ENCODE measurements around the gene TCERG1L.

TCERG1L gene

GRCh38 chr10:131095313-131095580 is 216.3 kb downstream of the TCERG1L start:
- CTCF ChIA-PET: no interaction called here
- no peak for TF ChIP-seq CTCF (IDR thresholded peaks at IDR 0.05; ENCODE audit: control extremely low read depth, extremely low read depth, low read depth, missing control alignments)
- no peak for DNase-seq (ENCODE audit: extremely low spot score)
- POLR2A ChIA-PET: no interaction called here

GRCh38 chr10:131094527-131095312 is 216.8 kb downstream of the TCERG1L start:
- no peak for DNase-seq (ENCODE audit: extremely low spot score)
- TF ChIP-seq CTCF (IDR thresholded peaks at IDR 0.05; ENCODE audit: control extremely low read depth, extremely low read depth, low read depth, missing control alignments): no peak
- CTCF ChIA-PET: no interaction called here
- POLR2A ChIA-PET: no interaction called here

GRCh38 chr10:131093795-131094366 is 217.6 kb downstream of the TCERG1L start:
- ChIA-PET CTCF (no interaction called here), POLR2A (no interaction called here)
- no peak for TF ChIP-seq CTCF (IDR thresholded peaks at IDR 0.05; ENCODE audit: control extremely low read depth, extremely low read depth, low read depth, missing control alignments)
- no peak for DNase-seq (ENCODE audit: extremely low spot score)

- CTCF ChIA-PET: no interaction called here
- TF ChIP-seq CTCF (IDR thresholded peaks at IDR 0.05; ENCODE audit: control extremely low read depth, extremely low read depth, low read depth, missing control alignments): no peak
- POLR2A ChIA-PET: no interaction called here
- no peak for DNase-seq (ENCODE audit: extremely low spot score)
Observed at GRCh38 chr10:131093346-131093745, 218.2 kb downstream of the TCERG1L start.

GRCh38 chr10:131092876-131093275 is 218.6 kb downstream of the TCERG1L start:
- no peak for TF ChIP-seq CTCF (IDR thresholded peaks at IDR 0.05; ENCODE audit: control extremely low read depth, extremely low read depth, low read depth, missing control alignments)
- POLR2A ChIA-PET: no interaction called here
- CTCF ChIA-PET: no interaction called here
- DNase-seq (ENCODE audit: extremely low spot score): no peak

GRCh38 chr10:131092386-131092785 is 219.1 kb downstream of the TCERG1L start:
- ChIA-PET CTCF (no interaction called here), POLR2A (no interaction called here)
- TF ChIP-seq CTCF (IDR thresholded peaks at IDR 0.05; ENCODE audit: control extremely low read depth, extremely low read depth, low read depth, missing control alignments): no peak
- DNase-seq (ENCODE audit: extremely low spot score): no peak
